SU-DHL-6 (cell line): Measurements from ENCODE around the gene MTX1.

Experiments
- H2AFZ ChIP-seq: fragments of 200-600 bp; sonication (generic); 2 replicates; pipeline ENCODE4 v1.6.1; 2014; ENCODE audit warnings: low read depth, mild to moderate bottlenecking, moderate library complexity, mixed read lengths, antibody characterized with exemption, low read length; ENCODE audit not compliant: severe bottlenecking
- H3F3A ChIP-seq: fragments of 200-600 bp; shearing (Covaris generic); 2 replicates; pipeline ENCODE4 v1.6.0; 2016; ENCODE audit warnings: antibody characterized with exemption, mild to moderate bottlenecking; ENCODE audit not compliant: insufficient read depth
- H3K27ac ChIP-seq: fragments of 200-600 bp; sonication (generic); 2 replicates; pipeline ENCODE4 v1.5.1; 2016; ENCODE audit warnings: low read depth, mild to moderate bottlenecking, low read length, moderate library complexity, mixed read lengths
- H3K27me3 ChIP-seq: fragments of 200-600 bp; sonication (generic), shearing (Covaris generic); 2 replicates; pipeline ENCODE4 v1.6.0; 2014; ENCODE audit warnings: mild to moderate bottlenecking, low read length
- H3K36me3 ChIP-seq: fragments of 200-600 bp; sonication (generic); 2 replicates; pipeline ENCODE4 v1.6.1; 2014; ENCODE audit warnings: mild to moderate bottlenecking, low read length, mixed read lengths
- H3K4me2 ChIP-seq: fragments of 300-600, 200-600 bp; shearing (Covaris generic), sonication (generic); 2 replicates; pipeline ENCODE4 v1.6.0; 2014; ENCODE audit warnings: low read length, low read depth, mild to moderate bottlenecking; ENCODE audit not compliant: poor library complexity, severe bottlenecking
- H3K4me3 ChIP-seq: fragments of 200-600 bp; sonication (generic); 2 replicates; pipeline ENCODE4 v1.5.1; 2014; ENCODE audit warnings: antibody characterized with exemption, low read length, mild to moderate bottlenecking, mixed read lengths; ENCODE audit not compliant: insufficient read depth, poor library complexity, severe bottlenecking
- H3K79me2 ChIP-seq: fragments of 200-600 bp; sonication (generic); 2 replicates; pipeline ENCODE4 v1.6.1; 2014; ENCODE audit warnings: mild to moderate bottlenecking, low read length, moderate library complexity; ENCODE audit not compliant: insufficient read depth
- H3K9ac ChIP-seq: fragments of 200-600 bp; sonication (generic); 2 replicates; pipeline ENCODE4 v1.7.0; 2014; ENCODE audit warnings: mild to moderate bottlenecking, low read length
- H3K9me2 ChIP-seq: fragments of 200-600 bp; sonication (generic); replicated peaks from 2 replicates; pipeline ENCODE4 v1.6.1; 2014; ENCODE audit warnings: low read length; ENCODE audit not compliant: insufficient read depth
- H3K9me3 ChIP-seq: fragments of 200-600 bp; sonication (generic); 2 replicates; pipeline ENCODE4 v1.6.1; 2014; ENCODE audit warnings: low read length, mixed read lengths; ENCODE audit not compliant: insufficient read depth
- H4K20me1 ChIP-seq: fragments of 200-600 bp; sonication (generic); 2 replicates; pipeline ENCODE4 v1.6.1; 2014; ENCODE audit warnings: low read depth, mild to moderate bottlenecking, antibody characterized with exemption, low read length, moderate library complexity, mixed read lengths
- EZH2phosphoT487 ChIP-seq: fragments of 200-600 bp; sonication (generic), shearing (Covaris generic); conservative IDR thresholded peaks from 2 replicates; pipeline ENCODE4 v1.6.1; 2018; ENCODE audit warnings: mild to moderate bottlenecking, antibody characterized with exemption, low read length, moderate library complexity, mixed read lengths
- TF ChIP-seq, protein P1 (sequence below): fragments of 200-600 bp; sonication (generic); IDR thresholded peaks from one replicate; pipeline ENCODE4 v1.5.1; 2017; ENCODE audit warnings: antibody characterized with exemption, mild to moderate bottlenecking, low read length, moderate library complexity; ENCODE audit not compliant: insufficient read depth, poor library complexity, severe bottlenecking

Gene MTX1

DNA sequence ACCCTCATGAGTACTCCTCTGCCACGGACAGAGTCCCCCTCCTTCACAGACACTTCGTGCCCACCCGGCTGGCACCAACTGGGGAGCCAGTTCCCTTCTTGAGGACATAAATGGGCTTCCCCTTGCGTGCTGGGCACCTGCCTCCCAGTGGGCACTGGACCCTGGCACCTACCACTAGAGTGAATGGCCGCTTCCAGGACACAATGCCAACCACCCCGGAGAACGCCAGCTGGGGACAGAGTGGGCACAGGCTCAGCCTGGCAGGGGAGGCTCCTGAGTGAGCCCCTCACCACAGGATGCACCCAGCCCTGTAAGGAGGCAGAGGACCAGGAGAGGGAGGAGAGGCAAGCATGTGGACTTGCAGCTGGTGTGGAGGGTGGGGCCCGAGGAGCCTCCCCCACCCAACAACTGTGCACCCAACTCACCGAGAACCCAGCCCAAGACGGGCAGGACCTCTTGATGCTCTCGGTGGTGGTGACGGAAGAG lies 45.8 kb downstream of the MTX1 start:
- Histone ChIP-seq H3K9me2 (no peaks in the 10 kb centered on the region), H4K20me1 (no peaks in the 10 kb centered on the region), H3K27ac (peak overlapping the region; percentile 57), H3K4me2 (peak overlapping the region; percentile 51), H3K79me2 (no peaks in the 10 kb centered on the region), H2AFZ (no peak overlapping the region), H3K9me3 (no peaks in the 10 kb centered on the region), H3K4me3 (peak overlapping the region; percentile 71), H3F3A (peaks cover 14% of the 10 kb centered on the region; the same call in 1 of the 2 replicates), H3K9ac (peak overlapping the region; percentile 76), H3K36me3 (no peaks in the 10 kb centered on the region), H3K27me3 (no peaks in the 10 kb centered on the region)
- TF ChIP-seq, protein P1, sequence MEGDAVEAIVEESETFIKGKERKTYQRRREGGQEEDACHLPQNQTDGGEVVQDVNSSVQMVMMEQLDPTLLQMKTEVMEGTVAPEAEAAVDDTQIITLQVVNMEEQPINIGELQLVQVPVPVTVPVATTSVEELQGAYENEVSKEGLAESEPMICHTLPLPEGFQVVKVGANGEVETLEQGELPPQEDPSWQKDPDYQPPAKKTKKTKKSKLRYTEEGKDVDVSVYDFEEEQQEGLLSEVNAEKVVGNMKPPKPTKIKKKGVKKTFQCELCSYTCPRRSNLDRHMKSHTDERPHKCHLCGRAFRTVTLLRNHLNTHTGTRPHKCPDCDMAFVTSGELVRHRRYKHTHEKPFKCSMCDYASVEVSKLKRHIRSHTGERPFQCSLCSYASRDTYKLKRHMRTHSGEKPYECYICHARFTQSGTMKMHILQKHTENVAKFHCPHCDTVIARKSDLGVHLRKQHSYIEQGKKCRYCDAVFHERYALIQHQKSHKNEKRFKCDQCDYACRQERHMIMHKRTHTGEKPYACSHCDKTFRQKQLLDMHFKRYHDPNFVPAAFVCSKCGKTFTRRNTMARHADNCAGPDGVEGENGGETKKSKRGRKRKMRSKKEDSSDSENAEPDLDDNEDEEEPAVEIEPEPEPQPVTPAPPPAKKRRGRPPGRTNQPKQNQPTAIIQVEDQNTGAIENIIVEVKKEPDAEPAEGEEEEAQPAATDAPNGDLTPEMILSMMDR: no peak
- no peak for TF ChIP-seq EZH2phosphoT487

DNA sequence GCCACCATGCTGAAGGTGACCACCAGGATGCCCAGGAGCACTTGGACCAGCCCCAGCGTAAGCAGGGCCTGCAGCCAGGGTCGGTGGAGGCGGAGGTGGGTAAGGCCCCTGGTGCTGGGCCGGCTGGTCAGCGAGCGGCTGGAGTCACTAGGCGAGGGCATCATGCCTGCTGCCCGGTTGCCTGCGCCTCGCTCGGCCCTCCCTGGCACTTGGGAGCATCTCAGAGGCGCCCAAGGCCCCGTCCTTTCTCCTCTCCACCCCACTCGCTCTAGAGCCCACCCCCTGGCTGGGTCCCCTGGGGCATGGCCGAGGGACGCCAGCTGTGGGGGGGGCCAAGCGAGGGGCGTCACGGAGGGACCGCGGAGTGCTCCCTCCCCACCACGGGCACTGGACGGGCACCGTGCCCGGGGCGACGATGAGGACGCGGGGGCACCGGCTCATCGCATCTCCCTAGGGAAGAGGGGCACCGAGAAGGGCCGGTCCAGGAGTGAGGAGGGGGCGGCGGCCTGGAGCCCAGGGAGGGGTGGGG lies 46.3 kb downstream of the MTX1 start:
- Histone ChIP-seq H3K27me3 (no peaks in the 10 kb centered on the region), H3K4me2 (peak overlapping the region; percentile 51), H4K20me1 (no peaks in the 10 kb centered on the region), H3K4me3 (peak overlapping the region; percentile 71), H3K9me3 (no peaks in the 10 kb centered on the region), H3F3A (peaks cover 14% of the 10 kb centered on the region; the same call in 1 of the 2 replicates), H3K36me3 (no peaks in the 10 kb centered on the region), H3K9ac (peak overlapping the region; percentile 76), H3K79me2 (no peaks in the 10 kb centered on the region), H3K9me2 (no peaks in the 10 kb centered on the region), H2AFZ (peak overlapping the region; percentile 44), H3K27ac (peak overlapping the region; percentile 57)
- TF ChIP-seq EZH2phosphoT487: no peak

DNA sequence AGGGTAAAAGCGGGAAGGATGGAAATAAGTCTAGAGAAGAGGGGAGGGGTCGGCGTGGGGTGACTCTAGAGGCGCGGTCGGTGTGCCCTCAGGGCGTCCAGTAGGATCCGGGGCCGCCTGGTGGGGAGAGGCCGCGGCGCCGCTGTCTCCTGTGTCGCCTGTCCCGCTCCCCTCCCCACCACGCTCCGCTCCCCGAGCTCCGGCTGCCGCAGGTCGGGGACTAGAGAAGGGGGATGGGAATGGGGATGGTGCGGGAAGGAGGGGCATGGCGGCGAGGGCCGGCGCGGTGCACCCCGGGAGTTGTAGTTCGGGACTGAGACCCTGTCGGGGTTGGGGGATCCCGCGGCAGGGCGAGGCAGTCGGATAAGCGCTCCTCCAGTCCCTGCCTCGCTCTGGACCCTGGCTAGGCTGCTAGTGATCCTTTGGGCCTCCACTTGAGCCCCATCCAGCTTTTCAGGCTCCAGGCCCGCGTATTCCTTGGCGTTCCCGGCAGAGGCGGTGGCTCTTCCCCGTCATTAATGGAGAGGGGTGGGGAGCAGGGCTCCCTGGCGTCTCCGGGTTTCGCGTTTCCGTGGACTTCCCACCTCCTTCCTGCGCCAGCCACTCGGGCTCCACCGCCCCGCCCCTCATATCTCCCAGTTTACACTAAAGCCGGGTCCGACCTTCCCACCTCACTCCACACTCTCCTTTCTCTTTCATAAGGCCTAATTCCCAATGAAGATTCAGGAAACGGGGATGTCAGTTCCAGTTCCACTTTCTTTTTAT lies 46.9 kb downstream of the MTX1 start, which contains the start of gene ENTREP3:
Gene ENTREP3, minus strand, starts transcription at position 241 of the 765 bp plus-strand sequence. CDS start 606 bp downstream, outside the sequence.
- H3F3A ChIP-seq: peaks cover 14% of the 10 kb centered on the region; the same call in 1 of the 2 replicates
- H3K36me3 ChIP-seq: no peaks in the 10 kb centered on the region
- TF ChIP-seq, protein P1: no peak
- TF ChIP-seq EZH2phosphoT487: no peak
- no peaks in the 10 kb centered on the region for H4K20me1 ChIP-seq
- H3K27me3 ChIP-seq: no peaks in the 10 kb centered on the region
- H3K9me2 ChIP-seq: no peaks in the 10 kb centered on the region
- H3K79me2 ChIP-seq: peaks cover 3% of the 10 kb centered on the region; the same call in 1 of the 2 replicates
- peak within 1 kb of the TSS; percentile 51 for H3K4me2 ChIP-seq
- peak within 1 kb of the TSS; percentile 44 for H2AFZ ChIP-seq
- H3K27ac ChIP-seq: peak within 1 kb of the TSS; percentile 57
- H3K4me3 ChIP-seq: peak within 1 kb of the TSS; percentile 71
- no peaks in the 10 kb centered on the region for H3K9me3 ChIP-seq
- peak within 1 kb of the TSS; percentile 76 for H3K9ac ChIP-seq
